CD4-positive, alpha-beta T cell treated with Interferon gamma for 1 hour (primary cell): ENCODE data around the gene WDR18.
A peak's percentile ranks its signal among the peaks of the same experiment; 100 is the strongest.
"Not testable (repeated sequence)": the region's sequence is repeated elsewhere in the genome, so short reads cannot be mapped to it uniquely, and the experiment has no call there.

Experiments used
- DNase-seq: peaks from one replicate; pipeline ENCODE4 v3.0.0-alpha.2; 2020

WDR18 gene

GRCh38 chr19:1009981-1010538, 25.9 kb downstream of the WDR18 start:
- no peak for DNase-seq

- DNase-seq, result no peak
Measured at GRCh38 chr19:1010586-1011510, 26.7 kb downstream of the WDR18 start.

- DNase-seq, result no peak
Measured at GRCh38 chr19:1011831-1012333, 27.7 kb downstream of the WDR18 start.

- DNase-seq, result no peak
Measured at GRCh38 chr19:1012334-1012733, 28.2 kb downstream of the WDR18 start.

- DNase-seq, result no peak
Measured at GRCh38 chr19:1013218-1013617, 29.1 kb downstream of the WDR18 start.

- DNase-seq, result no peak
Measured at GRCh38 chr19:1014161-1015060, 30.3 kb downstream of the WDR18 start.

GRCh38 chr19:1015061-1015781, 31.1 kb downstream of the WDR18 start:
- no peak for DNase-seq

GRCh38 chr19:1015782-1016646, 31.9 kb downstream of the WDR18 start:
- no peak for DNase-seq

- no peak for DNase-seq
Measured at GRCh38 chr19:1016647-1017114, 32.5 kb downstream of the WDR18 start.

GRCh38 chr19:1017115-1017905, 33.2 kb downstream of the WDR18 start:
- DNase-seq, result no peak

- no peak for DNase-seq
Measured at GRCh38 chr19:1017906-1018305, 33.8 kb downstream of the WDR18 start.

- no peak for DNase-seq
Measured at GRCh38 chr19:1018393-1018792, 34.2 kb downstream of the WDR18 start.

GRCh38 chr19:1018932-1019615, 34.9 kb downstream of the WDR18 start:
- no peak for DNase-seq

GRCh38 chr19:1019616-1019961, 35.4 kb downstream of the WDR18 start:
- no peak for DNase-seq

GRCh38 chr19:1019980-1020867, 36.1 kb downstream of the WDR18 start:
- no peak for DNase-seq

GRCh38 chr19:1020868-1021425, 36.8 kb downstream of the WDR18 start, which contains the start of gene TMEM259:
Gene TMEM259, minus strand, starts transcription at chr19:1021123. Its CDS starts 127 bp downstream, at chr19:1020996.
- peak; percentile 98 for DNase-seq

GRCh38 chr19:1023883-1024188, 39.7 kb downstream of the WDR18 start:
- not testable (repeated sequence) for DNase-seq

- not testable (repeated sequence) for DNase-seq
Measured at GRCh38 chr19:1025080-1025479, 40.9 kb downstream of the WDR18 start.
